NT2/D1 (cell line): Measurements from ENCODE around the gene FOSB.

ENCODE experiments used
- SUZ12 ChIP-seq: IDR thresholded peaks from 2 replicates; pipeline ENCODE4 v1.6.1; 2011; ENCODE audit not compliant: insufficient read length, insufficient read depth; ENCODE audit errors: extremely low read depth
- ZNF274 ChIP-seq: IDR thresholded peaks from 2 replicates; pipeline ENCODE4 v1.6.1; 2011; ENCODE audit warnings: mild to moderate bottlenecking, low read depth, low read length

DNA sequence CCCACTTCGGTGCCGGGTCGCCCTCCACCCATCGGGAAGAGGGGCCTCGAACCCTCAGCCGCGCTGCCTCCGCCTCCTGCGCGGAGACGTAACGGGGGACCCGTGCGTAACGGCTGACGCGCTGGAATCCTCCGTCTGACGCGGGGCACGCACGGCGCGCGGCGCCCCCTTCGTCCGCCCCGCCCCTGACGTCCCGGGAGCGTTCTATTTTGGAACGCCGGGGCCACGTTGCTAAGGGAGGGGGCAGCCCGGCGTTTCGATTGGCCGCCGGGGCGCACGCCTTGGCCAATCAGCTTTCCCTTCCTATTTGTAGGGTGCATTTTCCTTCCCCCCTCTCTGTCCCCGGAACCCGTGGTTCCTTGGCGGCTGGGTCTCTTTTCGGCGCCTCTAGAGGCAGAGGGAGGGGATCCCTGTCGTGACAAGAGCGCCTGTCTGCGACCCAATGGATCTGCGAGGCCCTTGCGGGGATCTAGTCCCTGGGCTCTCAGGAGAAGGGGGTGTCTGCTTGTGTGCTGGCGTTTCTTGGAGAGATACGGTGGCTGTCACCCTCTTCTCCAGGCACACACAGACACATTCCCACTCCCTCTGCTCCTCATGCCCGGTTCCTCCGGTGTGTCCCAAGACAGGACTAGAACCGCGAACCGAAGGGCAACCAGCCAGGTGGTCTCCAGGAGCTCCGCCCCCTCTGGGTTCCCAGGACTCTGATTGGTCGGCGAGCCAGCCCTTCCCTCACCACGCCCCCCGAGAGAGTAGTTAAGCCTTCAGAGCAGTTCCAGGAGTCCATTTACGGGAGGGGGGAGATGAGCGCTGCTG lies 1.5 kb downstream of the FOSB start:
- TF ChIP-seq ZNF274 (no peak), SUZ12 (no peak)
